ENCODE data around the gene AKR1C2.
A peak's percentile ranks its signal among the peaks of the same experiment; 100 is the strongest.
"Not testable (repeated sequence)": the region's sequence is repeated elsewhere in the genome, so short reads cannot be mapped to it uniquely, and the experiment has no call there.

AKR1C2 gene

DNA sequence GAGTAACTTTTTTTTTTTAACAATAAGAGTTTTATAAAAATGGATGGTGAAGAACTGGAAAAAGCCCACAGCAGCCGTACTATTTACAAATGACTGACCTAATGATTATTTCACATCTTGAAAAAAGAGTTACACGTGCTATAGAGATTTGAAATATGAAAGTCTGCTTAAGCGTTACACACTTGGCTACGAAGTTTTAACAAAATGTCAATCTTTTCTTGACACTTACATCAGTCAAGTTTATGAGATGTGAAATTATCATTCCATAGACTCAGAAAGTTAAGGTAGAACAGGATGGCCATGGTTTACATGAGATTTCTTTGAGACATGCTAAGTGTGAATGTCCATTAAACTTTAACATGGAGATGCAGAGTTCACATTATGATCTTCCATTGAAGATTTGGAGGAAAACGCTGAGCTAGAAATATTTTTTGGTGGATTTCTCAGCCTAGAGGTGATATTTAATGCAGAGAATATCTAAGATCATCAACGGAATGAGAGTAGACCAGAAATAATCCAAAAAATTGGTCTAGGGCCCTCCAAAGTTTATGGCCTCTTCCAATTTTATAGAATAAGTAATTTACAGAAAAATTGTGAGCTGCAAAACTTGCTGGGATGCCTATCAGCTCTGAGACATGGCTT, 15.5 kb downstream of the AKR1C2 start:
- not testable (repeated sequence) for DNase-seq (ENCODE audit: low read depth)

DNA sequence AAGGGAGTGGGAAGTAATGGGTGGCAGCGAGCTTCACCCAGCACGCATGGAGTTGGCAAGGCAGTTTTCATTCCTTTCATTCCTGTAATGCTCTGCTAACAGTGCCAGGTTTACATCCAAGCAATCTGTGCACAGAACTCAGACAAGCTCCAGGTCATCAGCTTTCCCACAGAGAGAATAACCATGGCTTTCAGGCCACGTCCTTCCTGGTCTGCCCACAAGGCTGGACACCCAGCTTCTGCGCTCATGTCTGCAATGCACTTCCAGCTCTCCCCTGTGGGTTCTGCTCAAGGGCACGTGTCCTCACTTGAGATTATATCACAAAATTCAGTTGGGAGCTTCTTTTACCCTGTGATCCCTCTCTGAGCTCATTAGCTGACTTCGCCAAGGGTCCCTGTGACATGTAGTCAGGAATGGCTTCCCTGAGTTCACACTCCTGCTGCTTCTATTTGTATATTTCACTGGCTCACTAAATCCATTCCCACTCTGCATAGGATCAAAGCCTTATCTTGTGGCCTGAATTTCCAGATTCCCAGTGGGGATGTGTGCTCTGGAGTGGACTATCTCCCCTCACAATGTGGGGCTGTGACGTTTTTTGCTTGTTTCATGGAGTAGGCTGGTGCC, 18.6 kb downstream of the AKR1C2 start:
- peak; percentile 39 for DNase-seq (ENCODE audit: low read depth)

DNA sequence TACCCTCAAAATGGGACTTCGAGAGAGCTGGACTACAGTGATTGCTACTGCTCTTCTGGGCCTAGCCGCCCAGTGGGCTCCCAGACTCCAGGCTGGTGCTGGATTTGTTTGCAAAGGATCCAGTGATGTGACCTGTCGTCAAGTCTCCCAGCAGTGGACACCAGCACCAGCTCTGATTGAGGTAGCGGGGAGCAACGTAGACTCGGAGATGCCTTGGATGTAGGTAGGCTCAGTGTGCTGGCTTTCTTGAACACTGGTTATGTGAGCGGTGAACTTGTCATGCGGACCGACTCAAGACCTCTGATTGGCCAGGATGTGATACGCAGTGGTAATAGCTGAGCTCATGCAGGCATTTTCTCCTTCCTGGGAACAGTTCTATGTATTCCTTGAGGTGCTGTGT, 19.4 kb downstream of the AKR1C2 start:
- DNase-seq (ENCODE audit: low read depth) = no peak

DNA sequence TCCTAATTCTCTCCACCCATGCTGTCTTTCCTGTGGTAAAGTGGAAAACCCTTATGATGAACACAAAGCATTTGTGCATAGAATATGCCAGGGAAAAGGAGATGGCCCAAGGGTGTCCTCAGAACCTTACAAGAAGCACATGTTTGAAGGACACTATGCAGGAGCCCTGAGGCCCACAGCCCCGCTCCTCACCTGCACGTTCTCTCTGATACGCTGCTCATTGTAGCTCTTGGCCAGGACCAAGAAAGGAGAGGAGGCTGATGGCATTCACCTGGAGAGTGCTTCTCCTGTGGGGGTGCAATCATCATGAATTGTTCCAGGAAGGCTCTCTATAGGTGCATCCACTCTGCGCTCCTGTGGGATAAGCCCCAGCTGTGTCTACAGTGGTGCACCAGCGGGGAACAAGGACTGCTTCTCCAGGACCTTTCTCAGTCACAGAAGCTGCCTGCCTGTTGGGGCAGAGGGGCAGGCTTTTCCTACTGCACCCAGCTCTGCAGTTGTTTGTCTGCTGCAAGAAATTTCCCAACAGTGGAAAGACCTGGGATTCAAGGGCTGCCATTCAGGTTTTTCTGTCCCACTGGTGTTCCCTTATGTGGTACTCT, 19.9 kb downstream of the AKR1C2 start:
- DNase-seq (ENCODE audit: low read depth) = no peak

DNA sequence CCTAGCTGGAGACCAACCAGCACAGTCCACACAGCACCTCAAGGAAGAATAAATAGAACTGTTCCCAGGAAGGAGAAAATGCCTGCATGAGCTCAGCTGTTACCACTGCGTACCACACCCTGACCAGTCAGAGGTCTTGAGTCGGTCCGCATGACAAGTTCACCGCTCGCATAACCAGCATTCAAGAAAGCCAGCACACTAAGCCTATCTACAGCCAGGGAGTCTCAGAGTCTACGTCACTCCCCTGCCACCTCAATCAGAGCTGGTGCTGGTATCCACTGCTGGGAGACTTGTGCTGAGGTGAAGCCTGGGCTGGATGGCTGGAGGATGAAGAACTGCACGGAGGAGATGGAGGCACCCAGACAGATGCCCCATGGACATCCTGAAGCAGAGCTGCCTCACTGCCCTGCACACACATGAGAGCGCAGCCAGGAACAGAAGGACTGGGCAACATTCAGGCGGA, 20.9 kb downstream of the AKR1C2 start:
- peak; percentile 57 for DNase-seq (ENCODE audit: low read depth)

DNA sequence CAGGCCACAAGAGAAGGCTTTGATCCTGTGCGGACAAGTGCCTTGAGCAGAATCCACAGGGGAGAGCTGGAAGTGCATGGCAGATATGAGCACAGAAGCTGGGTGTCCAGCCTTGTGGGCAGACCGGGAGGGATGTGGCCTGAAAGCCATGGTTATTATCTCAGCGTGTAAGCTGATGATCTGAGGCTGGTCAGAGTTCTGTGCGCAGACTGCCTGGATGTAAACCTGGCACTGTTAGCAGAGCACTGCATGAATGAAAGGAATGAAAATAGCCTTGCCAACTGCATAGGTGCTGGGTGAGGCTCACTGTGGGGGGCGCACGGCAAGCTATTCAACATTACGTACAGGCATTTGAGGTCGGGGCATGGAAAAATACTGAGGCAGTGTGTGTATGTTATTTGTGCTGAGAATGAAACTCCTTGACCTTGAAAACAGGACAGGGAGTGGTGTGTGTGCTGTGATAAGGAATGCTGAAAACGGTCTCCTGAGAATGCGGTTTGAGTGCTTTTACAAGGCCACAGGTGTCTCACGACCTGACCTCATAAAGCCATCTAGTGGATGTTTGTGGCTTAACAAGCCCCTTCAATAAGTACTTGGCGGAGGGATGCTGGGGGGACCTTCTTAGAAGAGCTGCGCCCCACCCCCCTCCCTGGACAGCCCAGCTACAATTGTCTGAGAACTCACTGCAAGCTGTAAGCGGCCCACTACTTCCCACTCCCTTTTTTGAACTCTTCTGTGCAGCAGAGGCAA, 21.8 kb downstream of the AKR1C2 start:
- peak; percentile 63 for DNase-seq (ENCODE audit: low read depth)

DNA sequence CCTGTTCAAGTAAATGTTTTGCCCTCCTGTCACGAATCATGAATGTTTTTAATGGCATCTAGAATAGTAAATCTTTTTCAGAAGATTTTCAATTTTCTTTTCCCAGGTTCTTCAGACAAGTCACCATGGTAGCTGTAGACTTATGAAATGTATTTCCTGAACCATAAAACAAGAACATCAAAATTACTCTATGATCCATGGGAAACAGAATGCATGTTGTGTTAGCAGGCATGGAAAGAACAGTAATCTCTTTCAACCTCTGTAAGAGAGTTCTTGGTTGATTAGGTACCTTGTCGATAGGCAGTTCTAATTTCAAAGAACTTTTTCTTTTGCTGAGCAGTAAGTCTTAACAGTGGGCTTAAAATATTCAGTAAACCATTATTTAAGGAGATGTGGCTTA, 22.9 kb downstream of the AKR1C2 start:
- DNase-seq (ENCODE audit: low read depth) = no peak

DNA sequence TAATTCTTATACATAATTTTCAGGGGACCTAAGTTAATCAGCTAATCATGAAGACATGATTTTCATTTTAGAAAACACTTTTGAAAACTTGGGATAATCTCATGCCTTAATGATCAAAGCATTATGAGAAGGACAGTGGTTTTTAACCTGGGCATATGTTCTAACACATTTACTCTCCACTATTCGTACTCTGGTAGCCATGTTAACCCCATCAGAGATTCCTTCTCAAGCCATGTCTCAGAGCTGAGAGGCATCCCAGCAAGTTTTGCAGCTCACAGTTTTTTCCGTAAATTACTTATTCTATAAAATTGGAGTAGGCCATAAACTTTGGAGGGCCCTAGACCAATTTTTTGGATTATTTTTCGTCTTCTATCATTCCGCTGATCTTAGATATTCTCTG, 24.8 kb downstream of the AKR1C2 start:
- DNase-seq (ENCODE audit: low read depth) = no peak

DNA sequence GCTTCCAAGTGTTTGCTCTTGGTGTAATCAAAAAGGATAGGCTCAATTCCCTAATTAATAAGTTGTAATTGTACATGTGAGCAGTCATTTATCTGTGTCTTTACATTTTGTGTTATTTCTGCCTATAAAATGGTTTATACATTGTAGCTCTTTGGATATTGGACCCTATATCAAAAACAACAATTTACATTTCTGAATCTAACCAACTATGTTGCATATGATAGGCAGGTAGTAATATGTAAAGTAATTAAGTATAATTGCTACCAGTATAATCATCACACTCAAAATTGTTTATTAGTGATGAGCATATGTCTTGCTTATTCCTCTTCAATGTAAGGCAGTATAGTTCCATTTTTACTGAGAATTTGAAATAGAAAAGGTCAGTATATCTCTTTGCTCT, 26.6 kb downstream of the AKR1C2 start:
- no peak for DNase-seq (ENCODE audit: low read depth)

DNA sequence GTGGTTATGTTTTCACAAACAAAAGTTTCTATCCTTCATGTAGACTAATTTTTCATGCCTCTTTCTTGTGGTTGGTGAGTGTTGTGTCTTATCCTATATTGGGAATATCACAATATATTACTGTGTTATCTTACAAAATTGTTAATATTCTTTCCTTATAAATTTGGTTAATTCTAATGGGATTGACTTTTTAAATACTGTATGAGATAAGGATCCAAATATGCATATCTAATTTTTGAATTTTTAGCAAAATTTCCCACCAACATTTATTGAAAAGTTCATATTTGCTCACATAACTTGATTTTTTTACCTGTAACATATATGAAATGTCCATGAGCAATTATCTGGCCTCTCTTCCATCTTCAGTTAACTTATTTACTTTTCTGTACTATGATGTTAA, 29.3 kb downstream of the AKR1C2 start:
- DNase-seq (ENCODE audit: low read depth) = not testable (repeated sequence)

DNA sequence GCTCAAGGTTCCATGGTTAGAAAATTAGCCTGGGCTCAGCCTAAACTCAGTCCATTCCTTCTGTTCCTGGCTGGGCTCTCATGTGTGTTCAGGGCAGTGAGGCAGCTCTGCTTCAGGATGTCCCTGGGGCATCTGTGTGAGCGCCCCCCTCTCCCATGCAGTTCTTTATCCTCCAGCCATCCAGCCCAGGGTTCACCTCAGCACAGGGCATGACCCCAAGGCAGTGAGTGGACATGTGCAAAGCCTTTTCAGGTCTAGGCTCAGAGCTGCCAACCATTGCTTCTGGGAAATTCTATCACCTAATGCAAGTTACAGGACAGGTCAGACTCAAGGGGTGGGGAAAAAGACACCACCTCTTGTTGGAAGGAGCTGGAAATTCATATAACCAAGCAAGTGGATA, 30.4 kb downstream of the AKR1C2 start:
- DNase-seq (ENCODE audit: low read depth) = not testable (repeated sequence)

DNA sequence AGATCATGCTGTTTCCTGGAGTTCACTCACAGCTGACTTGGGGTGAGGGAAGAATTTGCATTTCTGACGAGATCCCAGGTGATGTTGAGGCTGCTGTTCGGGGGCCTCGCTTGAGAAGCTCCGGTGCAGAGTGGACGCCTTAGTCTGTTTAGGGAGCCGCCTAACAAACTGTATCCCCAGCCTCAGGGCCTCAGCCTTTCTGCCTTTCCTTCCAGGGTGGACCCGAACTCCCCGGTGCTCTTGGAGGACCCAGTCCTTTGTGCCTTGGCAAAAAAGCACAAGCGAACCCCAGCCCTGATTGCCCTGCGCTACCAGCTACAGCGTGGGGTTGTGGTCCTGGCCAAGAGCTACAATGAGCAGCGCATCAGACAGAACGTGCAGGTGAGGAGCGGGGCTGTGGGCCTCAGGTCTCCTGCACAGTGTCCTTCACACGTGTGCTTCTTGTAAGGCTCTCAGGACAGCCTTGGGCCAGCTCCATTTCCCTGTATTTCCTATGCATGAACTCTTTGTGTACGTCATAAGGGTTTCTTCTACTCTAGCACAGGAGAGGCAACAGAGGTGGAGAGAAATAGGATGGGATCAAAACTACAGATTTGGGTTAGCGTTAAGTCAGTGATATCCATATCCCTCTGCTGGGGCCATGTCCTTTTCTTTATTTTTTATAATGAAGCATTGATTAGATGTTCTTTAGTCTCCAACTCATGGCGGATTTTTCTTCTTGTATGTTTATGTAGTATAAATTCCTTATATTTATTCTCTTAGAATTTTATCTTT, 31.1 kb downstream of the AKR1C2 start:
- DNase-seq (ENCODE audit: low read depth) = not testable (repeated sequence)

DNA sequence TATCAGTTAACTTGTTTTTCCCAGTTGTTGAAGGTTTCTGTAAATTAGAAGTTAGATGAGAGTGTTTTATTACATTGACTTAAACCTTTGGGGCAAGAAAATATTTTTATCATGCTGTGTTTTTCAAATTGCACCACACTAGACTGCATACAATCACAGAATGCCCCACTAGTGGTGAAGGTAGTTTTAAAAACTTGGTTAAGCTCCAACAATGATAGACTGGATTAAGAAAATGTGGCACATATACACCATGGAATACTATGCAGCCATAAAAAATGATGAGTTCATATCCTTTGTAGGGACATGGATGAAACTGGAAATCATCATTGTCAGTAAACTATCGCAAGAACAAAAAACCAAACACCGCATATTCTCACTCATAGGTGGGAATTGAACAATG, 33.3 kb downstream of the AKR1C2 start:
- not testable (repeated sequence) for DNase-seq (ENCODE audit: low read depth)

DNA sequence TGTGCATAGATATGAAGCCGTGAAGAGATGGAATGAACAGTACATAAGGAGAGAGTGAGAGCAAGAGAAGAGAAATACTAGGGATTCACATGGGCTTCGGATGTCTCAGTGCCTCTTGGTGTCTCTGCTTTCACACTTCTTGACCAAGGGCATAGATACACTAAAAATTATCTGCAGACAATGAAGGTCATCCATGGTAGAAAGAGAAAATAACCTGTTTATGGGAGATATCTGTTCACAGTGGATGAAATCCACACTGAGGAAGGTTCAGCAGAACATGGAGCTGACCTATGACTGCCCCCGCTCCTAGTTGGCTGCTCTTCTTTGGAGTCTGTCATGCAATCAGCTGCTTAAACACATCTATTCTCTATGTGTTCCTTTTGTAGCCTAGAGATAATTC, 34.4 kb downstream of the AKR1C2 start:
- not testable (repeated sequence) for DNase-seq (ENCODE audit: low read depth)

DNA sequence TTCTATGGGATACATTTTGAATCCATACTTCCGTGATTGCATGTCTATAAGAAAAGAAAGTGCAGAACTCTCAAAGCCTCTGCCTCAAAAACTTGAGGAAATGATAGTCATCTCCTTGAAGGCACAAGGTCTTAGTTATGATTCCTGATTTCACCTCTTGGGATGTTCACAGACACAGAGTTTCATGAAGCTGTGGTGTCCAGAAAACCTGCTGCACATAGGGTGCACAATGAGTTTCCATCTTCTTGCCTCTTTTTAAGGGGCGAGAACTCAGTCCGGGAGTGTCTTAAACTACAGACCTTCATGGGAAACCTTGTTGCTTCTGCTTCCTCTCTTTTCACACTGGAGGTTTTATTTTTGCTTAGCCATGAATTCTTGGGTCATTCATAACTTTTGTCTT, 36.5 kb downstream of the AKR1C2 start:
- DNase-seq (ENCODE audit: low read depth) = not testable (repeated sequence)

DNA sequence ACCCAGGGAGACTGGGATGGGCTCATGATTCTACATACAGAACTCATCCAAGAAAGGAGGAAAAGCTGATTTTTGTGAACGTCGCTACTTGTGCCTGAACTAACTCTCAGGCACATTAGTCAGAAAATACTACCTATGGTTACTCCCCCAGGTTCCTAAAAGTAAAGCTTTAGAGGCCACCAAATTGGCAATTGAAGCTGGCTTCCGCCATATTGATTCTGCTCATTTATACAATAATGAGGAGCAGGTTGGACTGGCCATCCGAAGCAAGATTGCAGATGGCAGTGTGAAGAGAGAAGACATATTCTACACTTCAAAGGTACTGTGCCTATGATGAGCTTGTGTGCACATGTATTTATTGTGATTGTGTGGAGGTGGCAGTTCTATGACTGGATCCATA, 37.9 kb downstream of the AKR1C2 start:
- DNase-seq (ENCODE audit: low read depth) = not testable (repeated sequence)

DNA sequence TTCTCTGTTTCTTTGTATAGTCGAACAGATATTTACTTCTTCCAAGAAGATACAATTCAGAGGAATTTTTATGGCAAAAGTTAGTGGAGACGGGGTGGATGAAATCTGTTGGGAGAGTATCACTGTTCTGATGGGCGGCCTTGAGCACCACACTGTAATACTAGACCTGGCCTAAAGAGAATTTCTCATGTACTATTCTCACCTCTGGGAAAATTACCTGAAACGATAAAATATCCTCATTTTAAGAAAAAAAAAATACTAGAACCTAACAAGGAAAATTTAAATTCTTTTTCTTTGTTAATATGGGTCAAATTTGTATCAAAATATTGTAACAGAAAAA, 39.9 kb downstream of the AKR1C2 start:
- not testable (repeated sequence) for DNase-seq (ENCODE audit: low read depth)

DNA sequence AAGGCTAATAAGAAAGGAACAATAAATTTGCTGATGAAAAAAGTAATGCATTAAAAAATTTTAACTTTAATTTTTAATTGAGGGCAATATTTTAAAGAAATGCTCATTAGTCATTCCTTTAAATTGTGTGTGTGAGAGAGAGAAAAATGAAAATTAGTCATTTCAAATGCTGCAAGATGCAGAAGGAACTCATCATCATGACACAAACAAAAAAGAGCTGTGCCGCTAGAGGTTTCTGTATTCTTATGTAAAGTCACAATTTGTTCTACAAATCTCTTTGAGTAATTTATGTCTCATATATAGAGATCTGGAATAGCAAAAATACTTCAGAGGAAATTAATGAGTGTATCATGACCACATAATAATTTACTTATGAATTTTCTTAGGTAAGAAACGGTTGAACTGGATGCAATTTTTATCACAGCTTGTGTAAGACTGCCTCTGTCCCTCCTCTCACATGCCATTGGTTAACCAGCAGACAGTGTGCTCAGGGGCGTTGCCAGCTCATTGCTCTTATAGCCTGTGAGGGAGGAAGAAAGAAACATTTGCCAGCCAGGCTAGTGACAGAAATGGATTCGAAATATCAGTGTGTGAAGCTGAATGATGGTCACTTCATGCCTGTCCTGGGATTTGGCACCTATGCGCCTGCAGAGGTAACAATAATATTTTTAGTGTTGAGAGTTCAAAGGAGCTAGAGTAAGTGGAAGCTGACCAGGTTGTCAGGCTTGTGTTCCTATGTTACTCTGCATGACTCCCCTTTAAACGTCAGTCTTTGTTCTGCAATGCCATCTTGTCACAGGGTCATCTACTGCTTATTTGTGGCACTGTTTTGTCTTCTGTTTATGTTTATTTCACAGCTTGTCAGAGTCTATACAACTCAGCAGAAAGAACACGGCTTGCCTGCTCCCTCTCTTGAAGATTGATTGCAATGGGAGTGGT, 40.5 kb downstream of the AKR1C2 start, which contains the start of gene AKR1C1:
TSS of gene AKR1C1 (plus strand) at position 540 of the 939 bp plus-strand sequence. CDS start at position 570, 30 bp downstream.
- DNase-seq (ENCODE audit: low read depth) = peak; percentile 43

DNA sequence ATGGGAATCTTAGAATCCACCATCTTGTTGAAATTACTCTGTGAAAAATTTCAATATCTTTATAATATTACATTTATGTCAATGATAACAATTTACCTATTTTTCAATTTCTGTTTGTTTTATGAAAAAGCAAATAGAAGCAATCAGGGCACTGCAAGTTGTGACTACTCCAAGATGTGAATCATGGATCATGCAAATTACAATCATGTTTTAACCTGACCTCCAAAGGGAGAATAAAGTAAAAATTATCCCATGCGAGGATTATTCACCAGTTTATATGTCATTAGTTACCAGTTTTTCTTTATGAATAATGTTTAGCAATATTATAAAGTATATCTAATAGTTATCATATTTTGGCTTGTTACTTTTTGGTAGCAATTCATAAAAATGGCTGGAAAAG, 41.3 kb downstream of the AKR1C2 start:
- not testable (repeated sequence) for DNase-seq (ENCODE audit: low read depth)

DNA sequence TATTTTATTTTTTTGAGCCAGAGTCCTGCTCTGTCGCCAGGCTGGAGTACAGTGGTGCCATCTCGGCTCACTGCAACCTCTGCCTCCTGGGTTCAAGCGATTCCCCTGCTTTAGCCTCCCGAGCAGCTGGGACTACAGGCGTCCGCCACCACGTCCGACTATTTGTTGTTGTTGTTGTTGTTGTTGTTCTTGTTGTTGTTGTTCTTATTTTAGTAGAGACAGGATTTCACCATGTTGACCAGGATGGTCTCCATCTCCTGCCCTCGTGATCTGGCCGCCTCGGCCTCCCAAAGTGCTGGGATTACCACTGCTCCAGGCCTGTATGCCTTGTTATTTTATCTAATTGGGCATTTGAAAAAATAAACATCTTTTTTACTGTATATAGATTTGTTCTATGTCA, 42.1 kb downstream of the AKR1C2 start:
- DNase-seq (ENCODE audit: low read depth) = not testable (repeated sequence)

Measured in amniotic epithelial cell (primary cell).